IPS DF 4.7 (cell line): ENCODE measurements around the gene SLC9A1.

Experiments used
- DNase-seq: peaks from one replicate; pipeline ENCODE4 v3.0.0-alpha.2; 2013; ENCODE audit warnings: low spot score; ENCODE audit errors: extremely low read depth

The SLC9A1 gene

GRCh38 chr1:27150641-27151040 lies 4.3 kb downstream of the SLC9A1 start:
- DNase-seq, result no peak

- DNase-seq, result no peak
These were observed 4.7 kb downstream of the SLC9A1 start for GRCh38 chr1:27150183-27150582.

GRCh38 chr1:27149762-27150113 lies 5.2 kb downstream of the SLC9A1 start:
- DNase-seq, result no peak

GRCh38 chr1:27149084-27149761 lies 5.7 kb downstream of the SLC9A1 start:
- no peak for DNase-seq

GRCh38 chr1:27148591-27148990 lies 6.3 kb downstream of the SLC9A1 start:
- DNase-seq, result no peak

- no peak for DNase-seq
These were observed 6.9 kb downstream of the SLC9A1 start for GRCh38 chr1:27147842-27148518.

- no peak for DNase-seq
These were observed 9.0 kb downstream of the SLC9A1 start for GRCh38 chr1:27145934-27146354.

GRCh38 chr1:27144920-27145661 lies 9.8 kb downstream of the SLC9A1 start:
- no peak for DNase-seq

GRCh38 chr1:27144049-27144748 lies 10.7 kb downstream of the SLC9A1 start:
- DNase-seq, result no peak

GRCh38 chr1:27143401-27143800 lies 11.5 kb downstream of the SLC9A1 start:
- no peak for DNase-seq

- no peak for DNase-seq
These were observed 12.5 kb downstream of the SLC9A1 start for GRCh38 chr1:27142464-27142863.

- no peak for DNase-seq
These were observed 13.5 kb downstream of the SLC9A1 start for GRCh38 chr1:27141266-27142003.

- DNase-seq, result no peak
These were observed 14.9 kb downstream of the SLC9A1 start for GRCh38 chr1:27139980-27140379.

GRCh38 chr1:27138927-27139326 lies 16.0 kb downstream of the SLC9A1 start:
- no peak for DNase-seq

GRCh38 chr1:27138368-27138767 lies 16.6 kb downstream of the SLC9A1 start:
- DNase-seq, result no peak

GRCh38 chr1:27137544-27138075 lies 17.3 kb downstream of the SLC9A1 start:
- no peak for DNase-seq

- no peak for DNase-seq
These were observed 17.9 kb downstream of the SLC9A1 start for GRCh38 chr1:27136998-27137542.

GRCh38 chr1:27136236-27136551 lies 18.7 kb downstream of the SLC9A1 start:
- no peak for DNase-seq

- no peak for DNase-seq
These were observed 19.2 kb downstream of the SLC9A1 start for GRCh38 chr1:27135541-27136235.

- DNase-seq, result no peak
These were observed 20.9 kb downstream of the SLC9A1 start for GRCh38 chr1:27133991-27134390.
